Endothelial cell of umbilical vein (primary cell): ENCODE measurements around the gene KIF26B.

Experiments used
- EZH2 ChIP-seq: IDR thresholded peaks from 2 replicates; pipeline ENCODE4 v1.6.1; 2012; ENCODE audit warnings: borderline replicate concordance, low read depth, mild to moderate bottlenecking, moderate library complexity, low read length, inconsistent platforms; ENCODE audit not compliant: severe bottlenecking
- FOS ChIP-seq: IDR thresholded peaks from 2 replicates; pipeline ENCODE4 v1.6.1; 2011; ENCODE audit warnings: mild to moderate bottlenecking, low read length, moderate library complexity, borderline replicate concordance; ENCODE audit not compliant: insufficient read depth
- GATA2 ChIP-seq: IDR thresholded peaks from 2 replicates; pipeline ENCODE4 v1.7.0; 2011; ENCODE audit warnings: low read depth, mild to moderate bottlenecking, moderate library complexity, mixed read lengths, low read length; ENCODE audit not compliant: insufficient read length, insufficient read depth
- JUN ChIP-seq: IDR thresholded peaks from 2 replicates; pipeline ENCODE4 v1.6.1; 2011; ENCODE audit warnings: borderline replicate concordance, low read depth; ENCODE audit not compliant: insufficient read length, insufficient read depth
- MYC ChIP-seq: IDR thresholded peaks from one replicate; pipeline ENCODE4 v1.6.1; 2011; ENCODE audit warnings: mild to moderate bottlenecking, low read depth, low read length
- POLR2A ChIP-seq: IDR thresholded peaks from 2 replicates; pipeline ENCODE4 v1.6.1; 2012; ENCODE audit warnings: low read depth, mild to moderate bottlenecking, control low read depth, low read length
- POLR2AphosphoS5 ChIP-seq: IDR thresholded peaks from 2 replicates; pipeline ENCODE4 v1.6.1; 2012; ENCODE audit warnings: low read depth, mild to moderate bottlenecking, control low read depth, low read length, moderate library complexity; ENCODE audit not compliant: insufficient read depth
- TF ChIP-seq, protein P1 (sequence below), 2 donors: IDR thresholded peaks; 1 replicate in 1 of 2; 2 replicates in 1 of 2; pipeline ENCODE4 v1.5.1; 2011; ENCODE audit warnings: low read length in 2 of 2, mild to moderate bottlenecking in 2 of 2, moderate library complexity in 2 of 2, control low read depth in 1 of 2, inconsistent platforms in 1 of 2, low read depth in 1 of 2; ENCODE audit not compliant: insufficient read depth in 1 of 2; ENCODE audit errors: extremely low read depth in 1 of 2
- TF ChIP-seq, protein P2 (sequence below): IDR thresholded peaks from 2 replicates; pipeline ENCODE4 v1.6.1; 2011; ENCODE audit not compliant: insufficient read depth, insufficient read length

DNA sequence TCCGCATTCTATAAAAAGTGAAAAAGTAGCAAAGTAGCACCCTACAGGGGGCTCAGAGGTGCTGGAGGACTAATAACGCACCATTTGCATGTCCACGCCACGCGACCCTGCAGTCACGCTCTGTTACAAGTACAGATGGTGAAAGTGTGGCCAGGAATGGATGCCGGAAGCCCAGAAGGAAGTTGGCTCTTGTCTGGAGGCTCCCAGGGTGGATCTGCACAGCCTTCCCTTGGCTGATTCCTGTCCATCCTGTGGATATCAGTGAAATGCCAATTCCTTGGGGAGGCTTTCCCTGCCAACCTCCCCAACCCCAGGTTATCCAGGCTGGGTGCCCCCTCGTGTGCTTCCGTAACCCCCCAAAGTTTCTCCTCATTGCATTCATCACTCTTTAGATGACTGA lies 396.8 kb downstream of the KIF26B start:
- no peak for TF ChIP-seq JUN
- TF ChIP-seq, protein P1, sequence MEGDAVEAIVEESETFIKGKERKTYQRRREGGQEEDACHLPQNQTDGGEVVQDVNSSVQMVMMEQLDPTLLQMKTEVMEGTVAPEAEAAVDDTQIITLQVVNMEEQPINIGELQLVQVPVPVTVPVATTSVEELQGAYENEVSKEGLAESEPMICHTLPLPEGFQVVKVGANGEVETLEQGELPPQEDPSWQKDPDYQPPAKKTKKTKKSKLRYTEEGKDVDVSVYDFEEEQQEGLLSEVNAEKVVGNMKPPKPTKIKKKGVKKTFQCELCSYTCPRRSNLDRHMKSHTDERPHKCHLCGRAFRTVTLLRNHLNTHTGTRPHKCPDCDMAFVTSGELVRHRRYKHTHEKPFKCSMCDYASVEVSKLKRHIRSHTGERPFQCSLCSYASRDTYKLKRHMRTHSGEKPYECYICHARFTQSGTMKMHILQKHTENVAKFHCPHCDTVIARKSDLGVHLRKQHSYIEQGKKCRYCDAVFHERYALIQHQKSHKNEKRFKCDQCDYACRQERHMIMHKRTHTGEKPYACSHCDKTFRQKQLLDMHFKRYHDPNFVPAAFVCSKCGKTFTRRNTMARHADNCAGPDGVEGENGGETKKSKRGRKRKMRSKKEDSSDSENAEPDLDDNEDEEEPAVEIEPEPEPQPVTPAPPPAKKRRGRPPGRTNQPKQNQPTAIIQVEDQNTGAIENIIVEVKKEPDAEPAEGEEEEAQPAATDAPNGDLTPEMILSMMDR (IDR thresholded peaks at IDR 0.05; ENCODE audit: extremely low read depth in 1 of 2, insufficient read depth in 1 of 2, low read depth in 1 of 2, low read length in 2 of 2) = no peak
- TF ChIP-seq FOS = no peak
- no peak for TF ChIP-seq EZH2
- no peak for TF ChIP-seq MYC
- no peak for TF ChIP-seq POLR2A
- TF ChIP-seq POLR2AphosphoS5 = no peak
- TF ChIP-seq GATA2 = no peak
- TF ChIP-seq, protein P2, sequence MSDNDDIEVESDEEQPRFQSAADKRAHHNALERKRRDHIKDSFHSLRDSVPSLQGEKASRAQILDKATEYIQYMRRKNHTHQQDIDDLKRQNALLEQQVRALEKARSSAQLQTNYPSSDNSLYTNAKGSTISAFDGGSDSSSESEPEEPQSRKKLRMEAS = no peak
